GM13976 (cell line): ENCODE measurements around the gene SLC8A3.
A peak's percentile ranks its signal among the peaks of the same experiment; 100 is the strongest.

ENCODE experiments used
- DNase-seq: peaks from one replicate; pipeline ENCODE4 v3.0.0; 2012; ENCODE audit warnings: low spot score
- CTCF ChIP-seq: IDR thresholded peaks from 2 replicates; pipeline ENCODE4 v1.5.1; 2012; ENCODE audit warnings: borderline replicate concordance, mild to moderate bottlenecking; ENCODE audit not compliant: insufficient read depth; ENCODE audit errors: extremely low read depth, missing control alignments, control extremely low read depth
- in situ Hi-C: fragments of 300-500 bp; cut with MboI; formaldehyde crosslinking; loops from one replicate; pipeline ENCODE4 v1.12.0; 2022; ENCODE audit warnings: low sequenced_read_pairs, mixed read lengths, inconsistent platforms; ENCODE audit not compliant: unreplicated experiment

SLC8A3 gene

DNA sequence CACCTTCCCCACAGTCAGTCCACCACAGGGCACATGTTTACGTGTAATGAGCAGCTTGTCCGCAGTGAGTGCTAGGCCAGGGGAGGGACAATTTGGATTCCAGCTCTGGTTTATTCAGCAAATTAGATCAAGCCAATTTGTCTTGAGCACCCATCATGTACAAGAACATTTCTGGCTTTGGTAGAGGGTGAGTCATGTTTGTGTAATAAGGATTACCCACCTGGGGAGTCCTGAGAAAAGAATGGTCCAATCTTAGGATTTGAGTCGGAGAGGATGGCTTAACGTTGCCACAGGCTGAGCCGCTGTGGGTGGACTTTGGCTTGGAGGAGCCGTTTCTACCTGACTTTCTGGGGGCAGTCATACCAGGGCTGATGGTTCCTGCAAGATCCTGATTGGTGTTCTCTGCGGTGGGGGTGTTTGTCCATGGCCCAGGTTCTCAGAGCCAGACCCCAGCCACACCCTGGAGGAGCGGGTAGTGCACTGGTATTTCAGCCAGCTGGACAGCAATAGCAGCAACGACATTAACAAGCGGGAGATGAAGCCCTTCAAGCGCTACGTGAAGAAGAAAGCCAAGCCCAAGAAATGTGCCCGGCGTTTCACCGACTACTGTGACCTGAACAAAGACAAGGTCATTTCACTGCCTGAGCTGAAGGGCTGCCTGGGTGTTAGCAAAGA lies 165.8 kb downstream of the SLC8A3 start:
- in situ Hi-C loops, result loop anchor here (5.0 to 25.0 kb wide), 2 partner anchors 206 to 436 kb away; no protein-coding TSS in a partner anchor
- TF ChIP-seq CTCF, result no peak

DNA sequence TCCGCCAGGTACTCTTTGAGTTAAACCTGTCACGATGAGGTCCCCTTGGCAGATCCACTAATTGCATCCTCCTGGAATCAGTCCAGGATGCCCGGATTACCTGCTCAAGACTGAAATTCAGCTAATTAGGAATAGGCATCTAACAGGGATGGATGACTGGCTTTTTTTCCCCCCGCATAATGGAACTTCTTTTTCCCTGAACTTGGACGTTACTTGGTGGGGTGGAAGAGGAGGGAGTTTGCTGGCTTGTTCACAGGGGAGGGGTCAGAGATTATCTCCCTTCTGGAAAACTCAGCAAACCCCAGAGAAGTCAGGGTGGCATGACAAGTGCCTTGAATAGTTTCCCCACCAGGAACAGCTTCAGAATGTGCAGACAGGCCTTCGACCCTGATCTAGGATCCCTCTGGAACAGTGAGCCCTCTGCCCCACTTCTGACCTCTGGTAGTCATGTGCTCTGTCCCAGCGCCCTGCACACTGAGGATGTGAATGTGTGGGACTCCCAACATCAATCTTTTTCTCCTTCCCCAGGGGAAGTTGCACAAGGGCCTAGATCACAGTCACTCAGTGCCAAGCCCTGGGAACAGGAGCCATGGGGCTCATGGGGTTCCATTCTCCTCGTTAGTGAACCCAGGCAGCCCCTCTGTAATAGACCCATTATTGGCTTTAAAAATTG lies 167.1 kb downstream of the SLC8A3 start:
- in situ Hi-C loops, result loop anchor here (5.0 to 25.0 kb wide), 2 partner anchors 204 to 434 kb away; no protein-coding TSS in a partner anchor
- DNase-seq, result no peak
- no peak for TF ChIP-seq CTCF

More for the DNA sequence above, 165.8 kb downstream of the SLC8A3 start:
- no peak for DNase-seq

GRCh38 chr14:70020352-70021170 lies 168.2 kb downstream of the SLC8A3 start:
- in situ Hi-C loops, result loop anchor here (5.0 to 25.0 kb wide), 2 partner anchors 203 to 433 kb away; no protein-coding TSS in a partner anchor
- DNase-seq, result no peak
- no peak for TF ChIP-seq CTCF

DNA sequence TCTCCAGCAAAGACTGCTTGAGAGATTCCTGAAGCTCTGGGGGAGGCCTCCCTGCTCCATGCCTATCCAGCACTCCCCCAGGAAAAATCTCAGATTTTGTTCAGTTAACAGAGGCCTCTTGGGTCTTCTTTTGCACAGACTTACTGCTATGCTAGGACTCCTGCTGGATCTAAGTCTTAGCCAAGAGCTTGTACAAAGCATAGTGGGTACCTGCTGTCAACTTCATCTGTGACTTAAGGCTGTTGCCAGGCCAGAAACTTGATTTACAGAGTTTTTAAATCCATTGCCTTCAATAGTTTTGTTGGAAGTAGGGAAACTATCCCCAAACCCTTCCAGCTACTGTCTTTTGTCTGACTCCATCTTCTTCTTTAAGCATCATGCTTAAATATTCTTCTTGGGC lies 169.1 kb downstream of the SLC8A3 start:
- no peak for TF ChIP-seq CTCF
- in situ Hi-C loops, result loop anchor here (5.0 to 25.0 kb wide), 2 partner anchors 202 to 432 kb away; no protein-coding TSS in a partner anchor

GRCh38 chr14:70018713-70019211 lies 170.0 kb downstream of the SLC8A3 start:
- peak; percentile 34 for DNase-seq
- in situ Hi-C loops, result loop anchor here (25.0 kb wide), 1 partner anchor 431 kb away; no protein-coding TSS in a partner anchor
- no peak for TF ChIP-seq CTCF

More for the DNA sequence above, 169.1 kb downstream of the SLC8A3 start:
- DNase-seq, result no peak

DNA sequence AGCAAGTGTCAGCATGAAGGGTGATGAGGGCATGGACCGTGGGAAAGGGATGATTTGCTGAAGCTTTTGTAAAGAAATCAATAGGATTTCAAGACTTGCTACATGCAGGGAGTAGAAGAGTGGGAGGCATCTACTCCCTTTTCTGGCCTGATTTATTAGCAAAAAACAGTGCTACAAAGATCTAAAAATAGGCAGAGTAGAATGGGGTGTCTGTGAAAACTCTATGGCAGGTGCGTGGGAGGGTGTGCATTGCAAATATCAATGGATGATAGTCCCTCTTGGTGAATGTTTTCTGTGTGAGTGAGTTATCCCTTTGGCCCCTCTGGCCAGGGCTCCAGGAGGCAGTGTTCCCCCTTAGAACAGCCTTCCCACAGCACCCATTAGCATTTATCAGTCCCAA lies 170.5 kb downstream of the SLC8A3 start:
- peak; percentile 30 for DNase-seq
- no peak for TF ChIP-seq CTCF
- in situ Hi-C loops, result loop anchor here (25.0 kb wide), 1 partner anchor 431 kb away; no protein-coding TSS in a partner anchor
